ENCODE measurements around the gene BEAN1.

DNA sequence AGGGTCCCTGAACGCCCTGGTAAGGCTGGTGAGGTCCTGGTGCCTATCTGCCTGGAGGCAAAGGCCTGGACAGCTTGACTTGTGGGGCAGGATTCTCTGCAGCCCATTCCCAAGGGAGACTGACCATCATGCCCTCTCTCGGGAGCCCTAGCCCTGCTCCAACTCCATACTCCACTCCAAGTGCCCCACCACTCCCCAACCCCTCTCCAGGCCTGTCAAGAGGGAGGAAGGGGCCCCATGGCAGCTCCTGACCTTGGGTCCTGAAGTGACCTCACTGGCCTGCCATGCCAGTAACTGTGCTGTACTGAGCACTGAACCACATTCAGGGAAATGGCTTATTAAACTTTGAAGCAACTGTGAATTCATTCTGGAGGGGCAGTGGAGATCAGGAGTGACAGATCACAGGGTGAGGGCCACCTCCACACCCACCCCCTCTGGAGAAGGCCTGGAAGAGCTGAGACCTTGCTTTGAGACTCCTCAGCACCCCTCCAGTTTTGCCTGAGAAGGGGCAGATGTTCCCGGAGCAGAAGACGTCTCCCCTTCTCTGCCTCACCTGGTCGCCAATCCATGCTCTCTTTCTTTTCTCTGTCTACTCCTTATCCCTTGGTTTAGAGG is 23.5 kb upstream of the BEAN1 start:
- TF ChIP-seq POLR2A (IDR thresholded peaks at IDR 0.05; ENCODE audit: low read depth, low read length): no peak
- no peak for TF ChIP-seq TAF1 (IDR thresholded peaks at IDR 0.05; ENCODE audit: low read depth, low read length)
- no peak for TF ChIP-seq POLR2AphosphoS5 (IDR thresholded peaks at IDR 0.05; ENCODE audit: low read depth, low read length)

All from GM12891 (cell line).